HG03571 (cell line): ENCODE results near the gene ZNF512B.
A peak's percentile ranks its signal among the peaks of the same experiment; 100 is the strongest.
"Not testable (repeated sequence)": the region's sequence is repeated elsewhere in the genome, so short reads cannot be mapped to it uniquely, and the experiment has no call there.

Experiments
- ATAC-seq: cut with Tn5 transposase; IDR thresholded peaks from one replicate; pipeline ENCODE4 v1.9.1; 2021; ENCODE audit not compliant: unreplicated experiment

Gene ZNF512B

DNA sequence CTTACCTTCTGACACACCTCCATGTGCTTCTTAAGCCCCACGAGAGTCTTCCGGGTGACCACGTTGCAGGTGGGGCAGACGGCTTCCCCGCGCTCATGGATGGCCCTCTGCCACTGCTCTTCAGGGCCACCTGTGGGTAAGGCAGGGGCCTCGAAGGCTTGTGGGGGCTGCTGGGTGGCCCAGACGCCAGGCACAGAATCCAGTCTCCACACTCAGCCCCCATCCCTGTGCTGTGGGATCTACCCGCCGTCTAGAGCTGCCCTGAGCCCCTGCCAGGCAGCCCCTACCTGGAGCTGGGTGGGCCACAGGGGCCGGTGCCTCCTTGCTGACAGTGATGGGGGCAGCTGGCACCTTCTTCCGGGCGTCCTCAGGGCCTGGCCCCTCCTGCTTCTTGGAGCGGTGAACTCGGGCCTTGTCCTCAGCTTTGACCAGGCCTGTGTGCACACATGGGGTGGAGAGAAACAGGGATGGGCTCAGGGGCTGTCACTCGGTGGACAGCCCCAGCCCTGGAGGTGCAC is 5.9 kb downstream of the ZNF512B start:
- ATAC-seq: no peak

DNA sequence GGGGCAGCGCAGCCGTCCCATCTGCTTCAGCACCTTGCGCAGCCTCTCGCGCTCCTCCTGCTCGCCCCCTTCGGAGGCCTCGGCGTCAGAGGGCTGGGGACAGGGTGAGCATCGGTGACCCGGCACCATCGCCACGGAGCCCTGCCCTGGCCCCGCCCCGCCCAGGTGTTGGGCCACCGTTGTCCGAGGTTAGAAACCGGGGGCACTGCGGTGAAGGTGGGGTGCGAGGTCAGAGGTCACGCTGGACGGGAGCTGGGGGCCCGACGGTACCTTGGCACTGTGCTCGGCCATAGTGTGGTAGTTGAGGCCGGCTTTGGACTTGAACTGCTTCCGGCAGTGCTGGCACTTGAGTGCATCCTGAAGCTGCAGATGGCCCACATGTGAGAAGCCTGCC is 6.4 kb downstream of the ZNF512B start:
- ATAC-seq: no peak

DNA sequence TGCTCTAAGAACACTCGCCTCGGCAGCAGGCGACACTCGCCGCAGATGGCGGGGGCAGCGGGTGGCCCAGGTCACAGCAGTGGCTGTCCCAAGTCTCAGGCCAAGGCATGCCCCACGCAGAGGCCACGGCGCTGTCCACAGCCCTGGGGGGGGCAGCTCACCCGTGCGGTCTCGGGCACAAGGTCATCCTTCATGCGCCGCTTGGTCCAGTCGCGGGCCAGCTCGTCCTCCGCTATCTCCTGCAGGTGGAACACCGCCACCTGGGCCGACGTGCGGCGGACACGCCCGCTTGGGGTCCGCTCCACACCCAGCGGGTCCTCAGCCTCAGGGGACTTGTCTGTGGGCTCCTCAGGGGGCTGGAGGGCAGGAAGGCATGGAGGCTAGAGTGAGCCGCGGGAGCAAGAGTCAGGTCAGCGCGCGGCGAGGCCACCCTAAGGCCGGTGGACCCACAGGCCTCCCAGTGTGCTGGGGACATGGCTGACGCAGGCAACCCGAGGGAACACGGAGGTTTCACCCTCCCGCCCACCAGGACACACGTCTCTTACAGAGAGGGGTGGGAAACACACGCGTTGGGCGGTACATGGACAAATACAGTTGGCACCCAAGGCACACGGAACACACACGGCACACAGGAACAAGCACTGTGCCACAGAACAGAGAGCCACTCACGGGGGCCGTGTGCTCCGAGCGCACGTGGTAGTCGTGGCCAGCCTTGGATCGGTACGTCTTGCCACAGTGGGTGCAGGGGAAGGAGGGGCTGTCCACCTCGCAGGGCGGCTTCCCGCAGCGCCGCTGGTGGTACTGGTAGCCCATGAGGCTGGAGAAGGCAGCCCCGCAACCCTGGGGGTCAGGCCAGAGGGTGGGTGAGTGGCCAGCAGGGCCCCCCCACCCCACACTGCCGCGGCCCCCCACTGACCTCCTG is 7.0 kb downstream of the ZNF512B start:
- no peak for ATAC-seq

DNA sequence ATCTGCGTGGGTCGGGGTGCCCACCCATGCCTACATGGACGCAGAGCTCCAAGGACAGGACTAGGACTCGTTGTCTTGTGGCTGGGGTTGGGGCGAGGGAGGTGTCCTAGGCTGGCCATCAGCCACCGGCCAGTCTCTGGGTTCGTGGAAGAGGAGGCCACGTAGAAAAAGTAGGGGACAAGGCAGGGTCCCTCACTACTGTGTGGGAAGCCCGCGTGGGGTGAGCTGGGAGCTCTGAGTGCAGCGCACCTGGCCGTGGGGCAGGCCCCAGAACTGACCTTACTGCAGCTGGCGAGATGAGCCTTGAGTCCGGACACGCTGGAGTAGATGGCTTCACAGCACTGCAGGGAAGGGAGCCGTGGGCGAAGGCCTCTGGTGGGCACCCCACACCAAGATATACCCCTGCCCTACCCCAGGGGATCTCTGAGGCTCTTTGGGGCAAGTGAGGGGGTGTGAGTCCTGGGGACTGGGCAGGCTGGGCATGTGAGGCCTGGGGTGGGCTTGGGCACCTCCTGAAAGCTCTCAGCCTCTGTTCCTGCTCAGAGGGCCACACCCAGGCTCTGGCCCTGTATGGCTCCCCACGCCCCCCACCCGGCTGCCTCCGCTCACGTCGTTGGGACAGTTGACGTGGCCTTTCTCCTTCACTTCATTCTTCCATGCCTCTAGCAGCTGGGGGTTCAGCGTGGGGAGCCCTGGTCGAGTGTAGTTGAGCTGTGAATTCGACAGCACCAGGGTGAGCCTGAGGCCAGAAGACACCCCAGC is 7.9 kb downstream of the ZNF512B start:
- no peak for ATAC-seq

DNA sequence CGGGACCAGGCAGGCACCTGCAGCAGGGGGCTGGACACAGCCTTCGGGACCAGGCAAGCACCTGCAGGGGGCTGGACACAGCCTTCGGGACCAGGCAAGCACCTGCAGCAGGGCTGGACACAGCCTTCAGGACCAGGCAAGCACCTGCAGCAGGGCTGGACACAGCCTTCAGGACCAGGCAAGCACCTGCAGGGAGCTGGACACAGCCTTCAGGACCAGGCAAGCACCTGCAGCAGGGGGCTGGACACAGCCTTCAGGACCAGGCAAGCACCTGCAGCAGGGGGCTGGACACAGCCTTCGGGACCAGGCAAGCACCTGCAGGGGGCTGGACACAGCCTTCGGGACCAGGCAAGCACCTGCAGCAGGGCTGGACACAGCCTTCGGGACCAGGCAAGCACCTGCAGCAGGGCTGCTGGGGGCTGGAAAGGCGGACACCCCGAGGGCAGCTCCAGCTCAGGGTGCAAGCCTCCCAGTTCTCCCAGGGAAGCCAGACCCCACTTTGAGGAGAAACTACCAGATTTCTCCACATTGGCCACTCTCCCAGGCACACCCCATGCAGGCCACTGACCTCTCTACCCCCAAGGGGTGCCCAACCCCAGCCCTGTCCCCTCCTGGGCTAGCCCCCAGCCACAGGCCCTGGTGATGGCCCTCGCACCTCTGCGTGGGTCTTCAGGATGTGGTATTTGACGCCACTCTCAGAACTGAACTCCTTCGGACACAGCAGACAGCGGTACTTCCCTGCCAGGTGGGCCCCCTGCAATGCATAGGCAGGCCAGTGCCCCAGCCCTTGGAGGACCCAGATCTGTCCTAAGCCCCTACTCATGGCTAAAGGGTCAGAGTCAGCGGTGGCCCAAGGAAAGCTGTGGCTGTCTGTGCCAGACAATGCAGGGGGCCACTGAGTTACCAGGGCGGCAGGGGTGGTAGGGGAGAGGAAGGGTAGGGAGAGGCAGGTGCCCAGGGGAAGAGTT is 8.8 kb downstream of the ZNF512B start:
- not testable (repeated sequence) for ATAC-seq

DNA sequence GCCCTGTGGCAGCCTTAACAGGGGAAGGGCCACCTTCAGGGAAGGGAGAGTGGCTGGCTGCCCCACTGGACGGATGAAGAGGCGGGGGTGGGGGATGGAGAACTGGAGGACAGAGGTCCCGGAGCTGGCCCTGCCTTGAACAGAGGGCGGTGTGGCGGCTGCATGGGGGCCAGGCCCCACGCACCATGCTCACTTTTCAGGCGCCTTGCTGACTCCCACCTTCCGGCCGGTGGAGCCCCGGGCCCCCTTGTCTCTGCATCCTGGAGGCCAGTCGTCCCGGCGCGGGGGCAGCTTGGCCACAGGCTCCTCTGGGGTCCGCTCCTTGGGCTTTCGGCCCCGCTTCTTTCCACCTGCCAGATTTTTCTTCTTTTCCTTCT is 10.0 kb downstream of the ZNF512B start:
- ATAC-seq: no peak

DNA sequence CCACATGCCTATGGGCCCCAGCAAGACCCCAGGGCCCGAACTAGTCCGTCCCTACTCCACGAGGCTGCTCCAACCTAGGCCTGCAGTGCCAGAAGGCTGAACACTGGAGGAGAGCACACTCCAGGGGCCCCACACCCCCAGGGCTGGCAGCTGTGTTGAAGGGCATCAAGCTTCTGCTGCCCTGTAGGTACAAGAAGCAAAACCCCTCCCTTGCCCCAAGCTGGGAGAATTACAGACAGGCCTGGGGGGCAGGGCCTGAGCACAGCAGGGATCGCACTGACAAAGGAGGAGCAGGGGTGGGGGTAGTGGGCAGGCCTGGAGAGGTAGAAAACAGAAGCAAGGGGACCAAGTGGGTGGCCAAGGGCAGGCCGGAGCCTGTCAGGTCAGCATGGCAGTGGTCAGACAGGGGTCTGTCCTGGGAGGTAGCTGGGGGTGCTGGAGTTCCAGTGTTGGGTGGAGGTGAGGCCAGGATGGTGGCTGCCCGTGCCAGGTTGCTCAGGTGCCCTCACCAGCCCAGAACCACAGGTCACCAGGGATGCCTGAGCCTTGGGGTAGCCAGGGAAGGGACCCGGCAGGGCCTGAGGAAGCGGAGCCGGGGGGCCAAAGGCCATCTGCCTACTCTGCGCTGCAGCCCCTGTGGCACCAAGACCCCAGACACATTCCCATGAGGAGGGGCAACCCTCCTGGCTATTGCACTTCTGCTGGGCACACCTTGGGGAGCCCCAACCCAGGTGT is 10.6 kb downstream of the ZNF512B start:
- no peak for ATAC-seq

DNA sequence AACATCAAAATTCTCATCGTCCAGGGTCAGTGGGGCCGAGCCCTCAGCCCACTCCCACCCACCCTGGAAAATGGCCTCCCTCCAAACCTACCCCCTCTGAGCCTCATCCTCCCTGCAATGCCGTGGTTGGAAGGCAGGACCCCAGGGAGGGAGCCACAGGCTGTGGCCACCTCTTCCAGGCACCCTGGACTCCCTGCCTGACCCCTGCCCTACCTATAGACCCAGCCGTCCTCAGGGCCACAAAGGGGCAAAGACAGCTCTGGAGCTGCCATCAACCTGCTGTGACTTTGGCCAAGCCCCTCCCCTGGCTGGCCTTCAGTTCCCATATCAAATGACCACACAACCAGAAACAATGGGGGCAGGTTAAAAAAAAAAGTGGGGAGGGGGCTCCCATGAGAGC is 11.3 kb downstream of the ZNF512B start:
- ATAC-seq: no peak

DNA sequence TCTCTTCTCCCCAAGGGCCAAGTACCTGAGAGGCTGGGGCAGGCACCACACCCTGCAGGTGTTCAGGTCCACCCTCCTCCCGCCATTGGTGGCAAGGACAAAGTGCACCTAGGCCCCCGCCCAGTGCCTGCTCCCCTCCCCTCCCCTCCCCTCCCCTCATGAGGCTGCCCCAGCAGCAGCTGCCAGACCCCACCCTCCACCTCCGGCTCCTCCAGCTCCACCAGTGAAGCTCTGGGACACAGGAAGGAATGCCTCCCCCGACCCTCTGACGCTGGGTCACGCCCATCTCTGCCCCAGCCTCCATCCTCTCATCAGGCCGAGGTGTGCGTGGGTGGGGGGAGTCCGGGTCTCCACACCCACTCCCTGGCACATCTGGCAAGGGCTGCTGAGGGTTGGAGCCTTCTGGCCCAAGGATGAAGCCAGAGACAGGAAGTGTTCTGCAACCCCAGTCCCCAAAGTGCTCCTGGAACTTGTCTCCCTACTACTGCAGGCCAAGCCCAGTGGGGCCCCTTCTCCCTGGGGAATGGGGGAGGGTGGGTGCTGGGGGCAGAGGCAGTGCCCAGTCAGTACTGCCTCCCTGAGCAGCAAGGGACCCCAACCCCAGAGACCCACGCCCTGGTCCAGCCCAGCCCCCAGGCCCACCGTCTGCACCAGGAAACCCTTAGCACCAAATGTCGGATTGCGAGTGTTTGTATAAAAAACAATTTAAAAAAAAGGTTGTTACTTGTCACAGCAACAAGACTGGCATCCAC is 11.9 kb downstream of the ZNF512B start:
- ATAC-seq: no peak

DNA sequence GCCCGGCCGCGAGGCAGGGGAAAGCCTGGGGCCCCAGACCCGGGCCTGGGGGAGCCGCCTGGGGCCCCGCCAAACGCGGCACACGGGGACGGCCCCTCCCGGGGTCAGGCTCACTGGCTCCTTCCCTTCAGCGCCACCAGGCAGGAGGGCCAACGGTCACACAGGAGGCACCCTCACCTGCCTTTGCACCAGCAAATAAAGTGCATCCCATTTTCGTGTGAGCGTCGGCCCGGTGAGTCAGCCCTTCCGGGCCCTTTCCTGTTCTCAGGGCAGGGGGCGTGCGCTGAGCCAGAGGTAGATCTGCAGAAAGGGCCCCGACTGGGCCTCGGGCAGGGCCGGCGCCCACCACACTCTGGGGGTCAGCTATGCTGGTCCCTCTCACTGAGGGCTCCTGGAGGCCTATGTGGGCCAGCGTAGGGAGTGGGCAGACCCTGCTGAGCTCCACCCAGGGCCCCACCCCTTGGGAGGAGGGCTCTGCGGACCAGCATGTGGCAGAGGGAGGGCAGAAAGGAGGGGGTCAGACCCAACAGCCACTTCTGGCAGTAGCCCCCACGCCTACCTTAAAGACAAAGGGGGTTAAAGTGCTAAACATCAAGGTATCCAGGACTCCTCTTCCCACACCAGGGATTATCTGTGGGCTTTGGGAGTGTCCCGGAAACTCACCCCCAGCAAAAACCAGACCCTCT is 12.6 kb downstream of the ZNF512B start:
- no peak for ATAC-seq

DNA sequence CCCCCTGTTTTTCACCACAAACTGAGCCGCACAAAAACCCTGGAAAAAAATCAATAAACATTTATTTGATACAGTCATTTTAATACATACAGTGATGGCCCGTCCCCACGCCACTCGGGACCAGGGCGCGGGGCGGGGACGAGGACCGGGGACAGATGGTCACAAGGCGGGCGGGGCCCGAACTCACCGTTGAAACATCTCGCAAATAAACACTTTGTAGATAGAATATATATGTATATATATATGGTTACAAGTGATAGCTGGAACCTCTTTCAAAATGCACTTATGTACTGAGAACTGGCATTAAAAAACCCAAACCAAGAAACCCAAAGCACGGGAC is 13.1 kb downstream of the ZNF512B start:
- peak; percentile 5 for ATAC-seq

DNA sequence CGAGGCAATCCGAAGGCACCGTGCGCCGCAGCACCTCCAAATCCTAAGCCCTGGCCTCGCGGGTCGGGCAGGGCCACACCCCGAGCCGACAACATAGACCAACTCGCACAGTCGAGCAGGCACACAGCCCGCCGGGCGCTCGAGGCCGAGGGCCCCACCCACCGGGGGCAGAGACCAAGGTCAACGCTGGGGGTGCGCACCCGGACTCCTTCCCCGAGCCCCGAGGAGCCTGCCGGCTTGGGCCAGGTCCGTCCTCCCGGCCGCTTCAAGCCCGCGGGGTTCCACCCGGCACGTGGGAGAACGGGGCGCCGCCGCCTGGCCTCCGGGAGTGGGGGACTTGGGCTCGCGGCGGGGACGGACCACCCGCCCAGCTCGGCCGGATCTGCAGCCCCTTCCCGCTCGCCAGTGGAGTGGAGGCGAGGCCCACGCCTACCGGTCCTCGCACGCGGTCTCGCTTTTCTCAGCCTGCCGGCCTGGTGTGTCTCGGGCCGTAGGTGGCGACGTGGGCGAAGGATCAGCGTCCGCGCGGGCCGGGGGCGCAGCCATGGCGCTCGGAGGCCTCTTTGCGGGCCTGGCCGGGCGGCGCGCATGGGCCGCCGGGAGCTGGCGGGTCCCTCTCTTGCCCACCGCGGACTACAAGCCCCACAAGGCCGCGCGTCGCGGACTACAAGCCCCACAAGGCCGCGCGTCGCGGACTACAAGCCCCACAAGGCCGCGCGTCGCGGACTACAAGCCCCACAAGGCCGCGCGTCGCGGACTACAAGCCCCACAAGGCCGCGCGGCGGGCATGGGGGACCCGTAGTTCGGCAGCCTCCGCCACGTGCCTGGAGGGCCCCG is 13.7 kb downstream of the ZNF512B start, which contains the start of gene UCKL1:
Gene UCKL1, minus strand, starts transcription at position 590 of the 837 bp plus-strand sequence. Its CDS starts 44 bp downstream, at position 546.
- ATAC-seq: peak; percentile 62

DNA sequence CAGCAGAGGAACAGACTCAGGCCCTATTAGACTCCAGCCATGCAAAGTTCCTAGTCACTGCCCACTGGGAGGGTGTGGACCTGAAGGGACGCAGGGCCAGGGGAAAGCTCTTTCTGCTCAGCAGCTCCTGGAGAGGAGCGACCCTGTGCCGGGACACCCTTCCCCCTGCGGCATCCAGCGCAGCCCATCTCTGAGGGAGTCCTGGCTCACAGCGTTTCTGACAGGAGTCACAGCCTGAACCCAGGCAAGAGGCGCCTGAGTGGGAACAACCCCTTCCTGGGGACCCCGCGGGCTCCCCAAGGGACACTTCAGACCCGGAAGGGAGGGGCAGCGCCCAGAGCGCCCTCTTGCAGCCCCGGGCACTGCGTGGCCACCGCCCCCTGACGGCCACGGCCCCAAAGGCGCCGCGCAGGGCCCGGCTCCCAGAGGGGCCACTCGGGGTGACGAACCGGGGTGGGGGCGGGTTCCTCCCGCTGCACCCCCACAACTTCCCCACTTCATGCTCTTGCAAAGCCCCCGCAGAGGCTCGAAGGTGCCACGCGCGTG is 14.4 kb downstream of the ZNF512B start:
- peak; percentile 9 for ATAC-seq

DNA sequence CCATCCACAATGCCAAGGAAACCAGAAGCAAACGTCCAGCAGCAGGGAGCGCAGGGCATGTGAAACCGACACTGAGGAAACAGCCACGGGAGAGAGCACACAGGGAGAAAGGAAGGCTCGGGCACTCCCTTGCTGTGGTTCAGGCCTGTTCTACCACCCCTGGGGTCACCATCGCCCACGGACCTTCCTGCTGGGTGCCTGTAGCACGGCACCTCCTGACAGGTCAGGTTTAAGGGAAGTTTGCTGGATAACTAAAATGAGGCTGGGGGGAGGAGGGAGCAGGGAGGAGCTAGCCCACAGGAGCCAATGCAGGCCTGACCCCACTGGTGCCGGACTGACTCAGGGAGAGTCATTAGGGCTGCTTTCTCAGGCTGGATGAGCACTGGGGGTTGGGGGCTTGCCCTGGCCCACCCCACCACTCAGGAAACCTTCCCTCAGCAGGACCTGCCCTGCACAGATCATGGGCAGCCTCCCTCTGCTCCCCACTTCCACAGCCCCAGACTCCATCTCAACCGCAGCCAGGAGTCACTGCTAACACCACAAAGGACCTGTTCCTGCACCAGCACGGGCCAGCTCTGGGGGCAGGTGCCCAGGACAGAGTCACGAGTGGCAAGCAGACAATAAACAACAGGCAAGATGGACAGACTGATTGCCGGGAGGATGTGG is 15.8 kb downstream of the ZNF512B start:
- no peak for ATAC-seq

DNA sequence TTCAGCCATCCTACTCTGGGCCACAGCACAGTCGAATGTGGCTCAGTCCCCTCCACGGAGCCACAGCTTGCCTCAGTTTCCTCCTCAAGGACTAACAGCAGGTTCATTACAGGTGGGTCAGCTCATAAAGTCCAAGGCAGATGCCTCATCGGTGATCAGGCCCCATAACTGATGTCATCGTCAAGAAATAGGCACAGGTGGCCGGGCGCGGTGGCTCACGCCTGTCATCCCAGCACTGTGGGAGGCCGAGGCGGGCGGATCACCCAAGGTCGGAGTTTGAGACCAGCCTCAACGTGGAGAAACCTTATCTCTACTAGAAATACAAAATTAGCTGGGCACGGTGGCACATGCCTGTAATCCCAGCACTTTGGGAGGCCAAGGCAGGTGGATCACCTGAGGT is 17.0 kb downstream of the ZNF512B start:
- no peak for ATAC-seq

DNA sequence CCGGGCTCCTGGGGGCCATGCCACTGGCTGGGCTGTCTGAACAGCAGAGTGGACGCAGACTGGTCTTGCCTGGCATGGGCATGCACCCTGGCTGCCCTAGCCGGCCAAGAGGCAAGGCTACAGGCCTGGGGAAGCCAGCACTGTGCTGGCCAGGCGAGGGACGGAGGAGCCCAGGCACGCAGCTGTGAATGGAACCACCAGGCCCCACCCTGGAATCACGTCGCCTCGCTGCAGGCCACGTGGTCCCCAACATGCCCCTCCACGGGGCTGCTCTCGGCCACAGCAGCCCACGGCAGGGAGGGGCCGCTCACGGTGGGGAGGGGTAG is 17.6 kb downstream of the ZNF512B start:
- ATAC-seq: no peak
